Esophagus squamous epithelium (tissue), 4 donors: Measurements from ENCODE around the gene FFAR1.

Experiments
- CTCF ChIP-seq, 6 experiments: fragments of 450-650 bp in 4 of 6; fragments of 200-600 bp in 2 of 6; sonication (generic) in 2 of 6; IDR thresholded peaks; one replicate each; pipeline ENCODE4 v1.5.1; 2016 to 2019; ENCODE audit warnings: antibody characterized with exemption in 6 of 6, mild to moderate bottlenecking in 4 of 6, moderate library complexity in 4 of 6
- POLR2A ChIP-seq, 4 donors: fragments of 450-650 bp; IDR thresholded peaks; one replicate each; pipeline ENCODE4 v1.6.1; 2017; ENCODE audit warnings: antibody characterized with exemption in 4 of 4, mild to moderate bottlenecking in 4 of 4, moderate library complexity in 3 of 4

DNA sequence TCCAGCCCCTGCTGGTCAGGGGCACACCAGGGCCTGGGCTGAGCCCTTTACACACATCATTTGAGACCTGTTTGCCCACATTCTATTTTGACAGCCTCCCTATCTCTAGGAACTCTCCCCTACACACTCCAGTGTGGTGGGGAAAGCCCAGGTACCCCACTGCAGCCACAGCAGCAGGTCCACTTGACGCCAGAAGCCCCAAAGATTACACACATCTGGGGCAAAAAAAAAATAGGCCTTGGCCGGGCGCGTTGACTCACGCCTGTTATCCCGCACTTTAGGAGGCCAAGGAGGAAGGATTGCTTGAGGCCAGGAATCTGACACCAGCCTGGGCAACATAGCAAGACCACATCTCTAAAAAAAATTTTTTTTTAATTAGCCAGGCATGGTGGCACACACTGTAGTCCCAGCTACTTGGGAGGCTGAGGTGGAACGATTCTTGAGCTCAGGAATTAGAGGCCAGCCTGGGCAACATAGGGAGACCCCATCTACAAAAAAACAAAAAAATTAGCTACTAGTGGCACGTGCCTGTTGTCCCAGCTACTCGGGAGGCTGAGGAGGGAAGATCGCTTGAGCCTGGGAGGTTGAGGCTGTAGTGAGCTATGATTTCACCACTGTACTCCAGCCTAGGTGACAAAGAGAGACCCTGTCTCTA is 36.8 kb upstream of the FFAR1 start:
- TF ChIP-seq POLR2A (IDR thresholded peaks at IDR 0.05) (no peak), CTCF (IDR thresholded peaks at IDR 0.05) (no peak)
